GM19438 (cell line): ENCODE results near the gene ARHGAP4.

ENCODE experiments used
- ATAC-seq: cut with Tn5 transposase; IDR thresholded peaks from one replicate; pipeline ENCODE4 v1.9.1; 2021; ENCODE audit warnings: low read depth; ENCODE audit not compliant: unreplicated experiment

ARHGAP4 gene

DNA sequence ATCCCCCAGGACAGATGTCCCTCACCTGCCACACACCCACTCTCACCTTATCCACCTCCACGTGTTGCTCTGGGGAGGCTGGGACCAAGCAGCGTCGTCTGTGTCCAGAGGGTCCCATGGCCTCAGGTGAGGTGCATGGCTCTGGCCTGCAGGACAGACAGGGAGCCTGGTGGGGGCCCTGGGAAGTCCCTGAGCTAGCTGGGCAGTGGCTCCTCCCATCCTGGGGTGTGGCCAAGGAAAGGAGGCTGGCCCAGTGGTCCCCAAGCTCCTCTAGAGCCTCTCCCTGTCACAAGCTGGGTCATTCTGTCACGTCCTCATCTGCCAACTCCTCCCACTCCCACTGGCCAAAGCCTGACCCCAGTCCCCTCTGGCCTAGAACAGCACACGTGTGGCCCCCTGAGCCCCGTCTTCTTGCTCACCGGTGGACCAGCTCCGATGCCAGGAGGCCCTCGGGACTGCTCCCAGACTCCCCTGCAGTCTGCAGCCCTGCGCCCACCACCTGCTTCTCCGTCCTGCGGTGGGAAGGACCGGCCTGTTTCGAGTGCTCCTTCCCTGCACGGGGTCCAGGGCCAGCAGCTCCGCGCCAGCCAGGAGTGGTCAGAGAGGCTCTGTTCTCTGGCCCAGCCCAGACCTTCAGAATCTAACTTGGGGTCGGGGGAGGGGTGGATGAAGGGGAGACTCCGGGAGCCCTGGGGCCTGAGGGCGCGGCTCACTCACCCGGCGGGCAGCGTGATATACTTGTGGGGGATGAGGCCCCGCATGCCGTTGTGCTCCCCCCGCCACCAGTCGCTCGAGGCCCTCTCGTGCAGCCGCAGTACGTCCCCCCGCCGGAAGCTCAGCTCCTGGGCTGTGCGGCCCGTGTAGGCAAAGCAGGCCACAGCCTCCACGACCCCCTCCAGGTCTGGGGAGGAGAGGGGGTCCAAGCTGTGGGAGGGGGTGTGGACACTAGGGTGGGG lies 16.8 kb downstream of the ARHGAP4 start:
- ATAC-seq = no peak

- ATAC-seq = no peak
These were observed 17.7 kb downstream of the ARHGAP4 start for GRCh38 chrX:153908219-153908860.

DNA sequence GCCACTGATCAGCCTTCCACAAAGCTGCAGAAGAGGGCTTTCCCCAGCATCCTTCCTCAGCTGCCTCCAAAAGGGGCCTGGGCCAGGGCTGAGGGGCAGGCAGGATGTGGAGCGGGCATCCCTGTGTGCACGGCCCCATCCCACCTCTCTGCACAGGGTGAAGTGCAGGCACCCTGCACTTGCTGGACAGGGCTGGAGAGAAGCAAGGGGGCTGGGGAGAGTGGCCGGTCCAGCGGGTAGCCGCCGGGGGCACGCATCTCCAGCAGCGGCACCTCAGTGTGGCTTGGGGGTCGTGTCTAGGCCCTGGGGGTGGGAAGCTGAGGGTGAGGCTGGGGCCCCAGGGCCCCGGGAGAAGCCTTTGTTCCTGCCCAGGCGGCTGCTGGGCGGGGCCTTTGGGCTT lies 18.6 kb downstream of the ARHGAP4 start:
- ATAC-seq = no peak

GRCh38 chrX:153906126-153906917 lies 19.7 kb downstream of the ARHGAP4 start:
- no peak for ATAC-seq

DNA sequence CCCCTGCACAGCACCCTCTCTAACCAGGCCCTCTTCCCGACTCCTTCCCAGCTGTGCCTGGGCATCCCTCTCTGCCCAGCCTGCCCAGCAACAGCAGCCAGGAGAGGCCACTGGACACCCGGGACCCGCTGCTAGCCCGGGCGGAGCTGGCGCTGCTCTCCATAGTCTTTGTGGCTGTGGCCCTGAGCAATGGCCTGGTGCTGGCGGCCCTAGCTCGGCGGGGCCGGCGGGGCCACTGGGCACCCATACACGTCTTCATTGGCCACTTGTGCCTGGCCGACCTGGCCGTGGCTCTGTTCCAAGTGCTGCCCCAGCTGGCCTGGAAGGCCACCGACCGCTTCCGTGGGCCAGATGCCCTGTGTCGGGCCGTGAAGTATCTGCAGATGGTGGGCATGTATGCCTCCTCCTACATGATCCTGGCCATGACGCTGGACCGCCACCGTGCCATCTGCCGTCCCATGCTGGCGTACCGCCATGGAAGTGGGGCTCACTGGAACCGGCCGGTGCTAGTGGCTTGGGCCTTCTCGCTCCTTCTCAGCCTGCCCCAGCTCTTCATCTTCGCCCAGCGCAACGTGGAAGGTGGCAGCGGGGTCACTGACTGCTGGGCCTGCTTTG lies 20.5 kb downstream of the ARHGAP4 start:
- ATAC-seq = no peak

DNA sequence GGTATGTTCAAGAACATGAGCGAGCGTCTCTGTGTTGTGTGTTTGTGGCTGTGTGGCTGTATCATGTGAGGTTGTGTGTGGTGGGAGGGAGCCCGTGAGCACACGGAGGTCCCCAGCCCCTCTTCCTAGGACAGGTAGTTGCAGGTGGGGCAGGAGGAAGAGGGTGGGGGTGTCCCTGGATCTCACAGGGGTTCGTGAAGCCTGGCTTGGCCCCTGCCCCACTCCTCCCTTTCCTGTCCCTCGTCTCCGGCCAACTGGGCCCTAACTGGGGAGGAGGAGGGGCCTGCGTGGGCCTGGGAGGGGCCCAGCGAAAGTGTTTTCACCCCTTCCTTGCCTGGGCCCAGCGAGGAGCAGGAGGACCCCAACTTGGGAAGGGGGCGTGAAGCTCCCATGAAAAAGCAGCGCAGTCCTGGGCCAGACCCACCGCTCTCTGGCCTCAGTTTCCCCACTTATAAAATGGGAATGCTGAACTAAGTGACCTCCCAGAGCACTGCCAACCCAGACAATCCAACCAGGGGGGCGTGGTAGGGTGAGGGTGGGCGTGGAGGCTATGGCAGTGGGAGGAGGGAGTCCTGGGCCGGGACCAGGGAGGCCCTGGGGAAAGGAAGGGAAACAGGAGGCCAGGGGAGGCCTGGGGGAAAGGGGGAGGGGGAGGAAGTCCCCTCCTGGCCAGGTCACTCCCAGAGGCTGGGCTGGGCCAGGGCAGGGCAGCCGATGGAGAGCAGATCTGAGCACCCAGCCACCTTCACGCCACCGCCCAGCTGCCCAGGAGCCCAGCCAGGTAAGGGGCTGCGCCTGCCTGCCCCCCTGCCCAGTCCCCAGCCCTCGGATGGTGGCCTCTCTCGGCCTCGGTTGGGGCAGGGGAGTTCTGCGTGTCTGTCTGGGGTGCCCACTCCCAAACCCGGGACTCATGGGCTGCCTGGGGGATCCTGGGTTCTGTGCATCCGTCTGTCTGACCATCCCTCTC lies 21.8 kb downstream of the ARHGAP4 start, which contains the start of gene AVPR2:
TSS of gene AVPR2 (plus strand) at position 683 of the 967 bp plus-strand sequence. CDS start 473 bp downstream, outside the sequence.
- no peak for ATAC-seq

DNA sequence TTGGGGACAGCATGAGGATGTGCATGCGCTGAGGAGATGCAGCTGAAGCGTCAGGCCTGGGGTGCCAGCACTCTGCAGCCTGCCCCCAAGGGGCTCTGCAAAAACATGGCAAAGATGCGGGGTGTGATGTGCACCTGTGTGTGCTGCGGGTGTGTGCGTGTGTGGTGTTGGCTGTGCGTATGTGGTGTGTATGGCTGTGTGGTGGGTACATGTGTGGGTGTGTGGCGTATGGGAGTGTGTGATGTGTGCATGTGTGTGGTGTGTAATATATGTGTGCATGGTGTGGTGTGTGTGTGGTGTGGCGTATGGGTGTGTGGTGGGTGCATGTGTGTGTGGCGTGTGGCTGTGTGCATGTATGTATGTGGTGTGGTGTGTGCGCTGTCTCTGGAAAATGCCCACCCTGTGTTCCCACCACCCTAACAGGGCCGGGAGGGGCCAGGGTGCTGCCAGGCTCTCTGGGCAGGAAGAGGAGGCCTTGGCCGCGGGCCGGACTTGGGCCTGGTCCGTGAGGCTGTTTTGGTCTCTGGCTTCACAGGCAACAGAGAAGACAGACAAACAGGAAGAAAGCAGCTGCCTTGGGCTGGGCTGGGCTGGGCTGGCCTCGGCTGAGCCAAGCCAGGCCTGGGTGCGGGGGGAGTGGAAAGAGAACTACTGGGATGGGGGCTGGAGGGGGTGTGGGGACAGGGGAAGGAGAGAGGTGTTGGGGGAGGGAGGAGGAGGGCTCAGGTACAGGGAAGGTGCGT lies 22.7 kb downstream of the ARHGAP4 start:
- no peak for ATAC-seq

DNA sequence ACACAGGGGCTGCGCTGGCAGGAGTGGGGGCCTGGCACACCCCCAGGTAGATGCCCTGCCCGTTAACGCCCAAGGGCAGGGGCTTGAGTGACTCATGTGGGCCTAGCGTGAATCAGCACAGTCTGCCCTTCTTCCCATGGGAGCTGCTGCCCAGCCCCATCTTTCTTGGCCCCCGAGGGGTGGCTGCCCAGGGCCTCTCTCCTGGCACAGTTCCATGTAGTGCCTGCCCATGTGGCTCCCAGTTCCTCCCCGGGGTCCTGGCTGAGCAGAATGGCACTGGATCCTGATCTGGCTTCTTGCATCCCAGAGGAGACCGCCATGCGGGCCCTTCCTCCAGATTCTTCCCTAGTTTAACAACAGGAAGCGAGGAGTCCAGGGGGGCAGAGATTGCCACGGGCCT lies 23.7 kb downstream of the ARHGAP4 start:
- no peak for ATAC-seq

DNA sequence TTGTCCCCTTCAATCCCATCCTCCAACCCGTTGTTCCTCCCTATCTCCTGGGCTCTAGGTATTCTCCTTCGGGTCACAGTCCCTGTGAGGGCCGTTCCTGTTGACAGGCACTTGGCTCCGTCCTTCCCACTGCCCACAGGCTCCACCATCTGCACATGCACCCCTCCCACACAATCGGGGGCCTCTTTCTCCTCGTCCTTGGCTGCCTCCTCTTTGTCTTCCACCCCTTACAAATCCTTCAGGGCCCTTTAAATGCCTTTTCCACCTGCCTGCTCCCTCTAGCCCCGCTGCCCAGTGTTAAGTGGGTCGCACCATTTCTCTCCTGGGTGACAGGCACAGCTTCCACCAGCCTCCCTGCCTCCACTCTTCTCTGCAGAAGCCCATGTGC lies 24.3 kb downstream of the ARHGAP4 start:
- no peak for ATAC-seq

DNA sequence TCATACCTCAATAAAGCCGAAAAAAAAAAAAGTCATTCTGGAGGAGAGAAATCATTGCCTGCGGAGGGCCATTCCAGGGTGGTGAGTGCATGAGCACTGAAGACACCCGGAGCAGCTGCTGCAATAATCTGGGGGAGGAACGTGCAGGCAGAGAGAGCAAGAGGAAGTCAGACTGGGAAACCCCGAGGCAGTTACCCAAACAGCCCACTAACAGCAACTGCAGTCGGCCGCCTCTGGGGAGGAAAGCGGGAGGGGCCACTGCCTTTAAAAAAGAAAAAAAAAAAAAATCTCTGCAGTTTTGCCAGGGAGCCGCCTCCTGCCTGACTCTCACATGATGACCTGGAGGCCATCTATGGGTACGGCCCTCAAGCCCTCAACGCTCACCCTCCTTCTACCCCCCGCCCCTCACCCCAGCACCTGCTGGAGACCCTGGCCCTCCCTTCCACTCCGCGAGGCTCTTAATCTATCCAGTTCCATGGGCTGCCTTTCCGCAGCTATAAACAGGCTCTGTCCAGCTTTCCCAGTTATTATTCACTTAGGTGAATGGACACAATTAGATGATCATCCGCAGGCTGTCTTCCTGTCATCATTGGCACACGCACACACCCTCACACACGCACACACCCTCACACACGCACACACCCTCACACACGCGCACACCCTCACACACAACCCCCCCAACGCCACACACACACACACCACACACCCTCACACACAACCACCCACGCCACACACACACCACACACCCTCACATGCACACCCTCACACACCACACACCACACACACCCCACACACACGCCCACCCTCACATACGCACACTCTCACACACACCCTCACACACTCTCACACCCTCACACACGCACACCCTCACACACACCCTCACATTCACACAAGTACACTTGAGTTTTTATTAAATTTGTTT lies 25.0 kb downstream of the ARHGAP4 start:
- ATAC-seq = peak; percentile 65

DNA sequence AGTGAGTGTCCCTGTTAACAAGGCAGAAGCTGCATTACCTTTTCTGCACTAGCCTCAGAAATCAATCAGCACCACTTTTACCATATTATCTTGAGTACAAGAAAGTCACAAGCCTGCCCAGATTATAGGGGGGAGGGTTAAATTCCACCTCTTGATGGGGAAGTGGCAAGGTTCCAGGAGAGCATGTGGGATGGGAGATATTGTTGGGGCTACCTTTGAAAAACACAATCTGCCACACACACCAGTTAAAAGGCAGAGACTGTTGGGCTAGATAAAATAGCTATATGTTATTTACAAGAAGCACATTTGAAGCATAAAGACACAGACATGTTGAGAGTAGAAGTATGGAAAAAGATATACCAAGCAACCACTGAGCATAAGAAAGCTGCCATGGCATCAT lies 28.2 kb downstream of the ARHGAP4 start:
- no peak for ATAC-seq

DNA sequence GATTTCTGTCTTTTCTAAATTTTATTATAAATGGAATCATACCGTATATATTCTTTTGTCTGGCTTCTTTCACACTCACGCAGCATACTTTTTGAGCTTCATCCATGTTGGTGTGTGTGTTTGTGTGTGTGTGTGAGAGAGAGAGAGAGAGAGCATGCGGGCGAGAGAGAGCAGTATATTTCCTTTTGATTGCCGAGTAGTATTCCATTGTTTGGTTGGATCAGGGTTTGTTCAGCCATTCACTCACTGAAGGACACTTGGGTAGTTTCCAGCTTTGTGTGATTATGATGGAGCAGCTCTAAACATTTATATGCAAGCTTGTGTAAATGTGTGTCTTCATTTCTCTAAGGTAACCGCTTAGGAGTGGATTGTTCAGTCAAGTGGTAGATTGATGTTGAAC lies 36.9 kb downstream of the ARHGAP4 start:
- ATAC-seq = no peak

DNA sequence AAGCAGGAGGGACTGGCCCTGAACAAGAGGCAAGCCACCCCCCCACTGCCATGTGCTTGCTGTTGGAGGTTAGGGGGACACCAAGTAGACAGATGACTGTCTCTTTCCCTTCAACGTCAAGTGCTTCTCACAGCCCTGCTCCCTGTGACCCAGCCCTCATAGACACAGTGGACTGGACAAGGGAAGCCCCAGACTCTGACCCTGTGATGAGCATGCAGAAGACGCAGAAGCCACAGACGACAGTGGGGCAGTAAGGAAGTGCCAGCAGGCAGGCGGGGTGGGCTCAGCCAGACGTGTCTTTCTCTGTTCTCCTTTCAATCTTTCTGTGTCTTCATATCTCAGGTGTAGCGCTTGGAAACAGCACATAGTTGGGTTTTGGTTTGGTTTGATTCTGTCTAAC lies 37.7 kb downstream of the ARHGAP4 start:
- no peak for ATAC-seq

GRCh38 chrX:153887385-153887784 lies 38.7 kb downstream of the ARHGAP4 start:
- no peak for ATAC-seq

- no peak for ATAC-seq
These were observed 39.1 kb downstream of the ARHGAP4 start for GRCh38 chrX:153886915-153887314.

DNA sequence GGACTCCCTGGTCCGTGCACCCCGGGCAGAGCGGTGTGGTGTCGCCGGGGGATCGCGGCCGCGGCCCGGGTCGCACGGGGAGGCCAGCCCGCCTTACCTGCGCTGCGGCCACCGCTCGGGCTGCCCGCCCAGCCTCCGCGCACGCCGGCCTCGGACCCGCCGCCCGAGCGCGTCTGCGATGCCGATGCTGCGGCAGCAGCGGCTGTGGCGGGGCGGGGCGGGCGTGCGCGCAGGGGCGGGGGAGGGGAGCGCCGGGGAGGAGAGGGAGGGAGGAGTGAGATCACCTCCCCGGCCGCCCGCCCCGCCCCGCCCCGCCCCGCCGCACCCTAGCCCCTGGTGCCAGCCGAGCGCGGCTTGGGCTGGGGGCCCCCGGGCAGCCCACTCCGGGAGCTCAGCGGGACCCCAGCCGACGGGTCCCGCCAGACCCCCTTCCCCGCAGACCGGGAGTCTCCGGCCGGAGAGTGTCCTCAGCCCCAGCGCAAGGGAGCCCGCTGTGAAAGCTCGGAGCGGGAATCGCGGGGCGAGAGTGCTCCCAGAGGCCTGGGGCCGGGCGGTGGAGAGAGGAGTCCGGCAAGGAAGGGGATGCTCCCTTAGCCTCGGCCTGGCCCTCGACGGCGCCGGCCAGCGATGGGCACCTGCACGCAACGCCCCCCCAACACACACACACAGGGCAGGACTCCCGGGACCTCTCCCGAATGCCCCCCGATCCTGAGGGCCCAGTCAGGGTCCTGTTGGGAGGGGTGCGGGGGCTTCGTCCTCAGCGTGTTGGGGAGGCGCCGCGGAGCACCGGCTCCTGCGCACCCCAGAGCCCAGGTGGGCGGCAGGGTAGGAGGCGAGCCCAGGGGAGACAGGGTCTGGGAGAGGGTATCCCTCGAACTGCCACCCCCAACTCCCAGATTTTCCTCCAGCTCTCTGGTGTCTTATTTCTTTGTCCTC lies 39.8 kb downstream of the ARHGAP4 start, which contains the start of gene L1CAM:
TSS of gene L1CAM (minus strand) at position 206 of the 936 bp plus-strand sequence. CDS start 10,337 bp downstream, outside the sequence.
- ATAC-seq = no peak
